ENCODE measurements around the gene CHST8. TPM values are rescaled to one million over a fixed set of nuclear protein-coding genes. Genes with fewer than 3 reads are reported as not detected.

Gene CHST8
- total and polyA plus RNA-seq, 12 donors: 0.13 to 0.50 (median 0.22) TPM; not detected in 3

DNA sequence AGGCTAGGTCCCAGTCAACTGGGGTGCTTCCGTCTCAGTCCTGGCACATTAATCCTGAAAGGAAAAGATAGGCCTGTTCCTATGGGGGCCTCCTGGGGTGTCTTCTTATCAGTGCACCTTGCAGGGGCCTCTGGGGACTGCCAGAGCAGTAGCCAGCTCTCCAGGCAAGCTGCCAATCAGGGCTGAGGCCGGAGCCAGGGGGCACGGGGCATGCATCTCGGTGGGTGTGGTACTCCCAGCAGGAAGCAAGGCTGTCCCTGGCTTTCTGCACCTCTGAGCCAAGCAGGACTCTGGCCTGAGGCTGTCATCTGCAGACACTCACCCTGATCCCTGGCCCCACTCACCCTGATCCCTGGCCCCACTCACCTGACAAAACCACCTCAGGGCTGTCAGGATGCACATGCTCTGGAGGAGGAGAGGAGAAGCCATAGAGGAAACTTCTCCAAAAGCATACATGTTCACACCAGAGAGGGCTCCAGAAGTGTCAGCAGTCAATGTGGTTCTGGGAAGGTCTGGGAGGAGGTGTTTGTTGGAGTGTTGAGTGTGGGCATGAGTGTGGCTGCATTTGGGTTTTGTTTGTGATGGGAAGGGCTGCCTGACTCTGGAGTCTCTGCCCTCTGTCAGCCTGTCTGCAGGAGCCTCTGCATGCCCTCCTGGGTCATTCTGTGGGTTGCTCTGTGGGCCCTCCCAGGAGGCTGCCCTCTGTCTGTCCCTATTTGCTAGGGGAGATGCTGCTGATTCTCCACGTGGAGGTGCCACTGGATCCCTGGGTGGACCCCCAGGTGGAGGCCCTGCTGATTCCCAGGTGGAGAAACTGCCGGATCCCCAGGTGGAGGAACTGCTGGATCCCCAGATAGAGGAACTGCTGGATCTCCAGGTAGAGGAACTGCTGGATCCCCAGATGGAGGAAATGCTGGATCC, 152.2 kb downstream of the CHST8 start:
- TF ChIP-seq, protein P1, sequence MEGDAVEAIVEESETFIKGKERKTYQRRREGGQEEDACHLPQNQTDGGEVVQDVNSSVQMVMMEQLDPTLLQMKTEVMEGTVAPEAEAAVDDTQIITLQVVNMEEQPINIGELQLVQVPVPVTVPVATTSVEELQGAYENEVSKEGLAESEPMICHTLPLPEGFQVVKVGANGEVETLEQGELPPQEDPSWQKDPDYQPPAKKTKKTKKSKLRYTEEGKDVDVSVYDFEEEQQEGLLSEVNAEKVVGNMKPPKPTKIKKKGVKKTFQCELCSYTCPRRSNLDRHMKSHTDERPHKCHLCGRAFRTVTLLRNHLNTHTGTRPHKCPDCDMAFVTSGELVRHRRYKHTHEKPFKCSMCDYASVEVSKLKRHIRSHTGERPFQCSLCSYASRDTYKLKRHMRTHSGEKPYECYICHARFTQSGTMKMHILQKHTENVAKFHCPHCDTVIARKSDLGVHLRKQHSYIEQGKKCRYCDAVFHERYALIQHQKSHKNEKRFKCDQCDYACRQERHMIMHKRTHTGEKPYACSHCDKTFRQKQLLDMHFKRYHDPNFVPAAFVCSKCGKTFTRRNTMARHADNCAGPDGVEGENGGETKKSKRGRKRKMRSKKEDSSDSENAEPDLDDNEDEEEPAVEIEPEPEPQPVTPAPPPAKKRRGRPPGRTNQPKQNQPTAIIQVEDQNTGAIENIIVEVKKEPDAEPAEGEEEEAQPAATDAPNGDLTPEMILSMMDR (IDR thresholded peaks at IDR 0.05): no peak
- Histone ChIP-seq H3K4me3 (no peak overlapping the region), H3K9me3 (no peaks in the 10 kb centered on the region), H3K27me3 (peaks cover 0 to 46% (median 33%) of the 10 kb centered on the region in 7 donors), H3K27ac (no peak overlapping the region), H3K4me1 (peaks cover 0 to 8% (median 4%) of the 10 kb centered on the region in 9 donors), H3K36me3 (no peaks in the 10 kb centered on the region)
- intact Hi-C loops (cut with DNase I): loop anchor here in 7 of 10 donors (5.0 to 10.0 kb wide), 5 partner anchors 342 to 539 kb away; no protein-coding TSS in a partner anchor
- DNase-seq: no peak
- 41 to 43% methylated on average over 6 of the region's 6 CpGs for WGBS, 2 donors
- ATAC-seq: no peak

DNA sequence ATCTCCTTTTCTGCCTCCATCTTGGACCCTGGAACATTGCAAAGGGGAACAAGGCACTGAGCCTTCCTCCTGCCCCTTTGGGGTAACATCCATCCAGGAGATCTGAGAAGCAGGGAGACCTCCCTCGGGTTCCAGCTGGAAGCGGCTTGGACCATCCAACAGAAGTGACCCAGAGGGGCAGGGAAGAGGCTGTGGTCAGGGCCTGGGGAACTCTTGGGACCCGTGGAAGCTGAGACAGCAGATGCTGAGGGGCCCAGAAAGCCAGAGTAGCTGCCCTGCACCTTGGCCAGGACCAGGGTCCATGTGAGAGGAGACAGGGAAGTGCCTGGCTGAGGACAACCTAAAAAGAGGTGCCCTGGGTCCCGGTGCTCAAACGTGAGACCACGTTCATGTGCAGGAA, 153.0 kb downstream of the CHST8 start:
- Histone ChIP-seq H3K4me3 (no peak overlapping the region), H3K36me3 (no peaks in the 10 kb centered on the region), H3K9me3 (no peaks in the 10 kb centered on the region), H3K27ac (no peak overlapping the region), H3K4me1 (peaks cover 0 to 8% (median 4%) of the 10 kb centered on the region in 9 donors), H3K27me3 (peaks cover 0 to 47% (median 37%) of the 10 kb centered on the region in 7 donors)
- ATAC-seq: no peak
- no peak for DNase-seq
- intact Hi-C loops (cut with DNase I): loop anchor here in 8 of 10 donors (5.0 to 10.0 kb wide), 9 partner anchors 223 to 540 kb away; no protein-coding TSS in a partner anchor
- TF ChIP-seq, protein P1 (IDR thresholded peaks at IDR 0.05): no peak
- 70 to 73% methylated on average over 6 of the region's 6 CpGs for WGBS, 2 donors

GRCh38 chr19:33775731-33776487, 154.2 kb downstream of the CHST8 start:
- no peak for DNase-seq
- TF ChIP-seq, protein P1 (IDR thresholded peaks at IDR 0.05): no peak
- WGBS, 2 donors: 84 to 90% methylated on average over 9 of the region's 9 CpGs
- H3K27me3 ChIP-seq: peaks cover 0 to 50% (median 43%) of the 10 kb centered on the region in 7 donors
- peaks cover 0 to 13% (median 7%) of the 10 kb centered on the region in 9 donors for H3K4me1 ChIP-seq
- intact Hi-C loops (cut with DNase I): loop anchor here in 7 of 10 donors (5.0 to 10.0 kb wide), 6 partner anchors 221 to 541 kb away; no protein-coding TSS in a partner anchor
- ATAC-seq: no peak
- H3K27ac ChIP-seq: no peak overlapping the region
- H3K36me3 ChIP-seq: no peaks in the 10 kb centered on the region
- no peak overlapping the region for H3K4me3 ChIP-seq
- H3K9me3 ChIP-seq: no peaks in the 10 kb centered on the region

DNA sequence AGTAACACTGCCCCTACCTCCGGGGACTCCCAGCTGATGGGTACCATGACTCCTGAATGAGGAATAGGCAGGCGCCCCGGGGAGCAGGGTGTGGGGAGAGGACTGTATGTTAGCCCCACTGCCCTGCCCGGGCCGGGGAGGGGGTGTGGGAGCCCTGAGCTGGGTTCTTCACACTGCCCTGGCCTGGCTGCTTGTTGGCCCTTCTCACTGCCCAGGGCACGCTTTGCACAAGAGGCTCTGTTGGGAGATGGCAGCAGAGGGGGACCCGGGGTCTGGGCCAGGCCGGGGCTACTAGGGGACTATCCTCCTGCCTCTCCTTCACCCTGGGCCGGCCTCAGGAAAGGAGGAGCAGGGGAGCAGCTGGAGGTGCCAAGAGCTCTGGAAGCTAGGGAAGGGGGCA, 155.6 kb downstream of the CHST8 start:
- DNase-seq: no peak
- Histone ChIP-seq H3K9me3 (no peaks in the 10 kb centered on the region), H3K36me3 (no peaks in the 10 kb centered on the region), H3K27ac (no peak overlapping the region), H3K27me3 (peaks cover 0 to 55% (median 43%) of the 10 kb centered on the region in 7 donors), H3K4me1 (peaks cover 0 to 15% (median 7%) of the 10 kb centered on the region in 9 donors), H3K4me3 (no peak overlapping the region)
- TF ChIP-seq, protein P1 (IDR thresholded peaks at IDR 0.05): no peak
- intact Hi-C loops (cut with DNase I): loop anchor here in 7 of 10 donors (5.0 to 10.0 kb wide), 6 partner anchors 220 to 543 kb away; no protein-coding TSS in a partner anchor
- 81 to 88% methylated on average over 9 of the region's 9 CpGs for WGBS, 2 donors
- ATAC-seq: peak in 2 of 8 donors; percentile 5 to 8

Data from heart right ventricle (tissue), 16 donors.